ENCODE measurements around the gene MYO6. TPM values are rescaled to one million over a fixed set of nuclear protein-coding genes. Genes with fewer than 3 reads are reported as not detected.

The MYO6 gene
- polyA plus RNA-seq, 3 donors, result 95.8 to 123 (median 104) TPM

DNA sequence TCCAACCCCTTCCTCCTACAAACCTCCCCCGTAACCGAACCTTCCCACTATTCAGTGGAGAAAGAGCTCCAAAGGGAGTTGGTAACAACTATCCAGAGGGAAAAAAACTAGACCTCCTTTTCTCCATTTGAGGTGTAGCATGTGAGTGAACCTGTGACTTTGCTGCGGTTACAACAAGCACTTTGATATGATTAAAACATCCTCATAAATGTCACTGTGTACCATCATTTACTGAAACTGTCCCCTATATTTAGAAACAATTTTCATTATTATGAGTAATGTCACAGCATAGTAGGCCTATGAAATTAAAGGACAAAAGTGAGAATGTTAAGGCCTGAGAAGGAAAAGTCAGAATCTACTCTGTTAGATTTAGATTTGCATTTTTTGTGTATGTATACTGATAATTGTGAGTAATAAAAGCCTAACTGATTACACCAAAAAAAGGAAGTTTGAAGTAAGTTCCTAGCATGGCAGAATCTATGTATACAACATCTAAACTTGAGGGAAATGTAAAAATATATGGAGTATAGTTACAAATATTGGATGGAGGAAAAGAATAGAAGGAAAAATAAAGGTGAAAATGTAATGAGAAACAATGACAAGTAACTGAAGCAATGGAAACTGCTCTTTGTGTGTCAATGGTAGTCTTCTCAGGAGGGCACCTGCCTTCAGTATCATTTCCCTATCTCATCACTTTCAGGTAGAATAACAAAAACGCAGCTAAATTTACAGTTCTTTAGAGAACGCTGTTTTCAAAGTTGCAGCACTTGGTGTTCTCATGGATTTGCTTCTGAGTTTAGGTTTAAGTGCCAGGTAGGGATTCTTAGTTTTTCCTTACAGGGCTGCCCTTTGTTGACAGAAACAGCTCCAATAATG is 177.5 kb downstream of the MYO6 start:
- no peak for DNase-seq (ENCODE audit: extremely low read depth in 1 of 11, low read depth in 9 of 11, low spot score in 4 of 11)

- DNase-seq (ENCODE audit: extremely low read depth in 1 of 11, low read depth in 9 of 11, low spot score in 4 of 11), result peak in 4 of 11 donors; percentile 29 to 47 (median 34)
These were observed 182.1 kb downstream of the MYO6 start for GRCh38 chr6:75931011-75931680.

- DNase-seq (ENCODE audit: extremely low read depth in 1 of 11, low read depth in 9 of 11, low spot score in 4 of 11), result peak in 2 of 11 donors; percentile 24 to 43
These were observed 183.0 kb downstream of the MYO6 start for GRCh38 chr6:75932067-75932466.

DNA sequence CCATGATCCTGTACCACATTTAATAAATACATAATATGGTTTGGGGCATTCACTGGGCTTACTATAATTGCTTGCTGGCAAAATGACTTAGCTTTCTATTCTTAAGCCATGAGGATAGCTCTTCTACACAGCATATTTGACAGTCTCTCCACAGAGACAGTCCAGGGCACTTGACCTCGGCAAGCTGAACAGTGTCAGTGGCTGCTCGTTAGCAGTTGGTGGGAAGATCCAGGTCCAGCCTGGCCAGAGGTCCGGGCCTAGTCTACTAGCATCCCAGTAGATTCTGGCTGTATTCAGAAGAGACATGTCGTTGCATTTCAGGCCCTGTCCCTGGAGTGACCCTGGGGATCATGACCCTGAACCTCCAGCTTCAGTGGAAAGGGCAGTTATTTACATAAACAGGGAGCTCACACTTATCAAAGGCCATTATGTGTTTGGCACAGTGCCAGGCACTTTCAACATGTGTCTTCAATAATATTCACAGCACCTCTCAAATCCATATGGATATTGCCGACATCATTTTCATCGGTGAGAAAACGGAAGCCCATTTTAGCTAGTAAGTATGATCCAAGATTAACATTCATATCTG is 184.4 kb downstream of the MYO6 start:
- DNase-seq (ENCODE audit: extremely low read depth in 1 of 11, low read depth in 9 of 11, low spot score in 4 of 11), result no peak

DNA sequence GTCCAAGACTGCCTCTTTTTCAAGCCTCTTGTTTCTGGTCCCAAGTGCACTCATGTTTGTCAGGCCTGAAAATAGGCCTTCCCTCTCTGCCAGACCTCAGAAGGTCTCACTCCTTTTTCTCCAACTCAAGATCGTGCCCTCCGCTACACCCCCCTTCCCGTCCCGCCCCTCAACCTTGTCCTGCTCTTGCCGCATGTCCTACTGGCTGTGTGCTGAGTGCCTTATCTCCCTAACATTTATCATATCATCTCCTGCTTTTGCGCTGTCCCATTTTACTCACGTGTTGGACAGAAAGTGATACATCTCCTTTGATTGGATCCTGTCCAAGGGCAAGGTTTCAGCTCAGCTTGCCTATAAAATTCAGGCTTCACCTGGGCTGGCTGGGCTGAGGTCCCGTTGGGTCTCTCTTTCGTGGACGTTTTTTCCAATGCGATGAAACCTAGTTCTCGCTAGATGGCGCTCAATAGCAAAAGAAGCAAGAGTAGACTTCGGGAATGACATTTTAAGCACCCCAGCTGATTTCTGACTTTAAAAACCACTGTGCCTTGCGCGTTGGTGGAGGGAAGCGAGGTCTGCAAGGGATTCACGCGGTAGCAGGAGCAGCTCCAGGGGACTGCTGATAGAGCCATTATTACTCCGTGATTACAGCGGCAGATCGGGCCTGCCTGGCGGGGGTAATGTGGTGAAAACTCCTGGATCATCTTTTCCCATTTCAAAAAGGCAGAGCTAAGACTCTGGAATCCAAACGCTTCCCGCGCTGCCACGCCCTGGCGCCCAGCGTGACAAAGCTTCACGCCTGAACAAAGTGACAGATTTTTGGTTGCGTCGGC is 185.8 kb downstream of the MYO6 start:
- DNase-seq (ENCODE audit: extremely low read depth in 1 of 11, low read depth in 9 of 11, low spot score in 4 of 11), result peak; percentile 62 to 84 (median 72)

GRCh38 chr6:75935473-75935793 is 186.4 kb downstream of the MYO6 start:
- no peak for DNase-seq (ENCODE audit: extremely low read depth in 1 of 11, low read depth in 9 of 11, low spot score in 4 of 11)

GRCh38 chr6:75936682-75937081 is 187.6 kb downstream of the MYO6 start:
- DNase-seq (ENCODE audit: extremely low read depth in 1 of 11, low read depth in 9 of 11, low spot score in 4 of 11), result no peak

DNA sequence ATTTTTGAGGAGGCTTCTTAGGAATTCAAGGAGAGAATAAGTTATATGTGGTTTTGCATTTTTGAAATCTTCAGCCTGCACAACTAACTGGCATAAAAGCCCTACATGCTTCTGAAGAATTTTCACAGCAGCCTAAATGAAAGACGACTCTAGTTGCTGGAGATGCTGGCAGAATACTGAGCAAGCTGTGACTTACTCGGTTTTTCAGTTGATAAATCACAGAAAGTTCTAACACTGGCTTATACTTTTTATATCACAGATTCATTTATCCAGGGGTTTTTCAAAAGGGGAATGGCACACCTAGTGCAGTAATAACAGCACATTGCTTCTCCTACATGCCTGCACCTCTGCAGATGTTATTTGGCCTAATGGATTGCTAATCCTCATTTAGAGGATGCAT is 188.8 kb downstream of the MYO6 start:
- DNase-seq (ENCODE audit: extremely low read depth in 1 of 11, low read depth in 9 of 11, low spot score in 4 of 11), result no peak

DNA sequence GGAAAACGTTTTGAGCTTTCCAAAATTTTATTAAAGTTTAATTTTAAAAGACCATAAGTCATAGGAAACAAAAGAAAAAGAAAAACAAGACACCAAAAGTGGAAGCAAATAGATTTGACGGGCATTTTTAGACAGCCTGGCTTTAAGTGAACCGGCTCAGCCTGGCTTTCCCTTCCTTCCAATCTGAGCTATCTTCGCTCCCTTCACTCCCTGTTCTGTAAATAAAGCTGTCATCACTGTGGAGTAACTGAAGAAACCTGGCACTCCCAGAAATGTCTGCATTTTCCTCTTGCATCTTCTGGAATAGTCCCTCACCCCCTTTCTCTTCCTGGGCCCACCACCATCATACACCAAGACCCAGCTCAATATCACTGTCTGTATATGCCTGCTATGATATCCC is 191.5 kb downstream of the MYO6 start:
- no peak for DNase-seq (ENCODE audit: extremely low read depth in 1 of 11, low read depth in 9 of 11, low spot score in 4 of 11)

- no peak for DNase-seq (ENCODE audit: extremely low read depth in 1 of 11, low read depth in 9 of 11, low spot score in 4 of 11)
These were observed 192.5 kb downstream of the MYO6 start for GRCh38 chr6:75941509-75941908.

DNA sequence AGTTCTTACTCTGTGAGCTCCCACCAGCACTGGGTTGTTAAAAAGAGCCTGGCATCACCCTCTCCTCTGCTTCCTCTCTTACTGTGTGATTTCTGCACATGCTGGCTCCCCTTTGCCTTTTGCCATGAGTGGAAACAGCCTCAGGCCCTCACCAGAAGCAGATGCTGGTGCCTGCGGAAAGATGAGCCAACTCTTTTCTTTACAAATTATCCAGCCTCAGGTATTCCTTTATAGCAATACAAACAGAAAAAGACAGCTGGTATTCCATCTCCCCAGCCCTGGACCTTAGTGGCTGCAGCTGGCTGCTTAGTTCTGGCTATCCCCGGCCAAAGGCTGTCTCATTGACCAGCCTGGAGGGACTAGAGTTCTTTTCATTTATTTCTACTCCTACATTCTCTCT is 194.3 kb downstream of the MYO6 start:
- DNase-seq (ENCODE audit: extremely low read depth in 1 of 11, low read depth in 9 of 11, low spot score in 4 of 11), result no peak

DNA sequence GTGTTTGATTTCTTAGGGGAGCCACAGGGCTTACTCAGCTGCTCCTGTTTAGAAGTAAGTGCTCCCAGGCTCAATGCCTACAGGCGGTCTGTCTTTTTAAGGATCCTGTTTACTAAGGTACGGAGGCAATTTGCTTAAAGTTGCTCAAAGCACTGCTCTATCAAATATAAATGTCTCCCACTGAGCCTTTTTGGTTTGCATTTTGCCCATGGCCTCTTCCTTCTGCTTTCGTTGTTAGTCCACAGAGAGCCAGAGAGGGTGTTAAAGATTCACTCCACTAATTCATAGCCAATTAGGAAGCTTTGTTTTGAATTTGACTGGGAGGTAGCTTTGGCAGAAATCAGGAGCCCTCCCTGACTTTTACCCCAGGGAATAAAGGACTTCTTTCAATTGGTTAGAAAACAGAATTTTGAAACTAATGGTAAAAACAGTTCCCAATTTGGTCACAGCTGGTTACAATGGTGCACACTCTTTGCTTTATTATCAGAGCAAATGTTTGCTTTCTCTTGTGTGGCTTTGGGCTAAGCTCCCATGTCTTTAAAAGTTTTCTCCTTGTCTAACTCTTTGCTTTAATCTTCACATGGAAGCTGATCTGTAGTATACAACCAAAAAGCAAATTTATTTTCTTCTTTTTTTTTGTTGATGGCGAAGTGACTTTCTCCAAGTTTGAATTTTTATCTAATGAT is 197.2 kb downstream of the MYO6 start:
- DNase-seq (ENCODE audit: extremely low read depth in 1 of 11, low read depth in 9 of 11, low spot score in 4 of 11), result no peak

GRCh38 chr6:75947935-75948334 is 198.9 kb downstream of the MYO6 start:
- no peak for DNase-seq (ENCODE audit: extremely low read depth in 1 of 11, low read depth in 9 of 11, low spot score in 4 of 11)

DNA sequence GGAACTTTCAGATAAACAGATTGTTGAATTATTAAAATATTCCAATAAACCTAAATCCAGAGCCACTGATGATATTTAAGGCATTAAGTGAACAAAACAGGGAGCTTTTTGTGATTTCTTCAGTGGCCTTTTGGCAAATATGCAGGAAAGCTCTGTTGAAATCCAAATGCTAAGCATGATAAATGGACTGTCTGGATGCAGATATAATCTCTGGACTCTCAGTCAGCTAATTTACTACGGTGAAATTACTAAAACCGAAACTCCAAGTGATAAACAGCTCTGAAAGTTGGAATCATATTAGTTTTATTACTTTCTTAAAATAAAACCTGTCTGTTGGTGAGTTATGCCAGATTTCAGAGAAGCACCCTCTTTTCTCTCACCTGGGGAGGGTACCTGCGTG is 203.1 kb downstream of the MYO6 start:
- no peak for DNase-seq (ENCODE audit: extremely low read depth in 1 of 11, low read depth in 9 of 11, low spot score in 4 of 11)

- DNase-seq (ENCODE audit: extremely low read depth in 1 of 11, low read depth in 9 of 11, low spot score in 4 of 11), result no peak
These were observed 214.5 kb downstream of the MYO6 start for GRCh38 chr6:75963569-75963968.

GRCh38 chr6:75968143-75968542 is 219.1 kb downstream of the MYO6 start:
- DNase-seq (ENCODE audit: extremely low read depth in 1 of 11, low read depth in 9 of 11, low spot score in 4 of 11), result no peak

Data from renal cortex interstitium (tissue), 11 donors.